HCT116 (cell line): ENCODE data around the gene SNAPC4. TPM values are rescaled to one million over a fixed set of nuclear protein-coding genes. Genes with fewer than 3 reads are reported as not detected.

Source experiments
- ATAC-seq: fragments of 200-7000 bp; cut with Tn5 transposase; 2 replicates; pipeline ENCODE4 v1.9.1; 2020; ENCODE audit warnings: mild to moderate bottlenecking, moderate library complexity
- Bru-seq: library from RNA; stranded (reverse); fragments of 400-500 nt; gene quantifications from one replicate; lab custom pipeline; 2021; lab: Mats Ljungman, UMichigan
- BruChase-seq, 2 experiments: library from RNA; stranded (reverse); fragments of 400-500 nt; gene quantifications; one replicate each; lab custom pipeline; 2021; lab: Mats Ljungman, UMichigan
- BruUV-seq: library from RNA; stranded (reverse); fragments of 400-500 nt; replicated peaks from 2 replicates; lab custom pipeline; 2021; lab: Mats Ljungman, UMichigan
- CTCF ChIA-PET: fragments of 300-600 bp; sonication (Branson Sonifier 250); formaldehyde crosslinking; loops from one replicate; lab custom pipeline; 2021; ENCODE audit warnings: antibody characterized with exemption; lab: Charles Lee
- POLR2A ChIA-PET: fragments of 300-600, 350-600 bp; sonication (Branson Sonifier 250); formaldehyde crosslinking; loops from one replicate; lab custom pipeline; 2021; ENCODE audit warnings: antibody characterized with exemption; lab: Charles Lee
- RAD21 ChIA-PET, 2 experiments: fragments of 300-600 bp; sonication (Branson Sonifier 250); formaldehyde crosslinking; loops; one replicate each; lab custom pipeline; 2023; ENCODE audit warnings: low total read pairs in 2 of 2; ENCODE audit not compliant: uncharacterized antibody in 2 of 2, unreplicated experiment in 2 of 2, low non-redundant PET in 1 of 2; lab: Charles Lee
- DNase-seq: peaks from one replicate; pipeline ENCODE4 v3.0.0-alpha.2; 2010; ENCODE audit warnings: low read depth, low spot score
- H2AFZ ChIP-seq: fragments of 200-600 bp; shearing (Covaris generic), sonication (generic); 2 replicates; pipeline ENCODE4 v1.6.1; 2017; ENCODE audit warnings: low read depth, mixed run types, mixed read lengths, antibody characterized with exemption, low read length; ENCODE audit not compliant: poor library complexity, severe bottlenecking
- H3K27ac ChIP-seq: 2 replicates; pipeline ENCODE4 v1.5.1; 2012; ENCODE audit warnings: low read depth, low read length
- H3K27me3 ChIP-seq: fragments of 200-600 bp; sonication (generic); 2 replicates; pipeline ENCODE4 v1.6.1; 2016; ENCODE audit warnings: mixed run types, low read length, mixed read lengths; ENCODE audit not compliant: insufficient read depth
- H3K36me3 ChIP-seq, 2 experiments: fragments of 200-500 bp in 1 of 2; fragments of 200-600 bp in 1 of 2; sonication (Bioruptor generic) in 1 of 2; sonication (generic) in 1 of 2; 2 replicates each; pipeline versions ENCODE4 v1.5.1 to v1.6.1; 2014 to 2016; ENCODE audit warnings: low read length in 2 of 2, inconsistent platforms in 1 of 2, mixed read lengths in 1 of 2, mixed run types in 1 of 2; ENCODE audit not compliant: insufficient read depth in 2 of 2, control insufficient read depth in 1 of 2
- H3K4me1 ChIP-seq, 2 experiments: fragments of 200-600 bp in 1 of 2; sonication (generic) in 1 of 2; 2 replicates each; pipeline versions ENCODE4 v1.5.1 to v1.6.1; 2012 to 2017; ENCODE audit warnings: low read length in 2 of 2, inconsistent platforms in 1 of 2, mild to moderate bottlenecking in 1 of 2, mixed read lengths in 1 of 2, mixed run types in 1 of 2, moderate library complexity in 1 of 2; ENCODE audit not compliant: insufficient read depth in 2 of 2, control insufficient read depth in 1 of 2
- H3K4me2 ChIP-seq: fragments of 200-600 bp; sonication (generic); 2 replicates; pipeline ENCODE4 v1.6.1; 2017; ENCODE audit warnings: mixed run types, low read length, mixed read lengths
- H3K4me3 ChIP-seq, 2 experiments: fragments of 200-600 bp in 1 of 2; sonication (generic) in 1 of 2; replicated peaks in 1 of 2; 2 replicates each; pipeline ENCODE4 v1.5.1; 2011 to 2016; ENCODE audit warnings: low read length in 2 of 2, control low read depth in 1 of 2, low read depth in 1 of 2, mild to moderate bottlenecking in 1 of 2, mixed read lengths in 1 of 2, mixed run types in 1 of 2
- H3K79me2 ChIP-seq: fragments of 200-600 bp; sonication (generic); 2 replicates; pipeline ENCODE4 v1.6.1; 2017; ENCODE audit warnings: mild to moderate bottlenecking, mixed run types, low read length, moderate library complexity, mixed read lengths; ENCODE audit not compliant: insufficient read depth
- H3K9ac ChIP-seq: fragments of 200-600 bp; sonication (generic); 2 replicates; pipeline ENCODE4 v1.6.1; 2016; ENCODE audit warnings: low read length, mixed read lengths
- H3K9me2 ChIP-seq: fragments of 200-600 bp; sonication (generic), shearing (Covaris generic); 2 replicates; pipeline ENCODE4 v1.6.1; 2017; ENCODE audit warnings: mixed run types, mild to moderate bottlenecking, moderate library complexity; ENCODE audit not compliant: insufficient read depth
- H3K9me3 ChIP-seq, 2 experiments: fragments of 200-500 bp in 1 of 2; fragments of 200-600 bp in 1 of 2; sonication (Bioruptor generic) in 1 of 2; sonication (generic) in 1 of 2; 2 replicates each; pipeline ENCODE4 v1.6.1; 2014 to 2017; ENCODE audit warnings: low read length in 2 of 2, mixed read lengths in 2 of 2, inconsistent platforms in 1 of 2, low read depth in 1 of 2, mild to moderate bottlenecking in 1 of 2, mixed run types in 1 of 2, moderate library complexity in 1 of 2; ENCODE audit not compliant: control insufficient read depth in 1 of 2, insufficient read depth in 1 of 2
- H4K20me1 ChIP-seq: fragments of 200-600 bp; sonication (generic), shearing (Covaris generic); 2 replicates; pipeline ENCODE4 v1.6.1; 2017; ENCODE audit warnings: mixed run types, mild to moderate bottlenecking, moderate library complexity; ENCODE audit not compliant: insufficient read depth
- ATF3 ChIP-seq: IDR thresholded peaks from 2 replicates; pipeline ENCODE4 v1.6.1; 2012
- CBX3 ChIP-seq: IDR thresholded peaks from 2 replicates; pipeline ENCODE4 v1.6.1; 2012; ENCODE audit warnings: low read depth
- CEBPB ChIP-seq: IDR thresholded peaks from 2 replicates; pipeline ENCODE4 v1.6.1; 2012; ENCODE audit warnings: low read depth
- CTCF ChIP-seq, 3 experiments: fragments of 200-600 bp in 1 of 3; sonication (generic) in 1 of 3; IDR thresholded peaks in 2 of 3; conservative IDR thresholded peaks in 1 of 3; 2 replicates each; pipeline ENCODE4 v1.5.1; 2012 to 2017; ENCODE audit warnings: low read depth in 2 of 3, low read length in 2 of 3, antibody characterized with exemption in 1 of 3, borderline replicate concordance in 1 of 3, control low read depth in 1 of 3, mild to moderate bottlenecking in 1 of 3, mixed read lengths in 1 of 3, mixed run types in 1 of 3, moderate library complexity in 1 of 3; ENCODE audit not compliant: insufficient read depth in 1 of 3
- EGR1 ChIP-seq: IDR thresholded peaks from 2 replicates; pipeline ENCODE4 v1.6.1; 2012; ENCODE audit warnings: low read depth
- ELF1 ChIP-seq: IDR thresholded peaks from 2 replicates; pipeline ENCODE4 v1.6.1; 2012; ENCODE audit warnings: low read depth, borderline replicate concordance
- EZH2phosphoT487 ChIP-seq: fragments of 200-600 bp; IDR thresholded peaks from 2 replicates; pipeline ENCODE4 v1.6.1; 2018; ENCODE audit warnings: antibody characterized with exemption, borderline replicate concordance
- FOSL1 ChIP-seq: IDR thresholded peaks from 2 replicates; pipeline ENCODE4 v1.6.1; 2012; ENCODE audit warnings: low read depth
- JUND ChIP-seq: IDR thresholded peaks from 2 replicates; pipeline ENCODE4 v1.6.1; 2012
- MAX ChIP-seq: IDR thresholded peaks from 2 replicates; pipeline ENCODE4 v1.6.1; 2012
- POLR2A ChIP-seq: IDR thresholded peaks from 2 replicates; pipeline ENCODE4 v1.7.0; 2011; ENCODE audit warnings: borderline replicate concordance; ENCODE audit not compliant: insufficient read depth, insufficient read length; ENCODE audit errors: extremely low read depth
- POLR2AphosphoS5 ChIP-seq: IDR thresholded peaks from 2 replicates; pipeline ENCODE4 v1.6.1; 2011; ENCODE audit warnings: mild to moderate bottlenecking, low read depth, low read length, moderate library complexity
- RAD21 ChIP-seq: IDR thresholded peaks from 2 replicates; pipeline ENCODE4 v1.6.1; 2012; ENCODE audit warnings: low read depth, mild to moderate bottlenecking
- SIN3A ChIP-seq: IDR thresholded peaks from 2 replicates; pipeline ENCODE4 v1.6.1; 2012; ENCODE audit warnings: low read depth
- SP1 ChIP-seq: IDR thresholded peaks from 2 replicates; pipeline ENCODE4 v1.6.1; 2012; ENCODE audit warnings: low read depth
- SRF ChIP-seq: IDR thresholded peaks from 2 replicates; pipeline ENCODE4 v1.6.1; 2012; ENCODE audit warnings: low read depth
- TCF7L2 ChIP-seq: IDR thresholded peaks from 2 replicates; pipeline ENCODE4 v1.7.0; 2011; ENCODE audit warnings: borderline replicate concordance, inconsistent platforms; ENCODE audit not compliant: insufficient read depth, insufficient read length; ENCODE audit errors: extremely low read depth
- YY1 ChIP-seq: IDR thresholded peaks from 2 replicates; pipeline ENCODE4 v1.6.1; 2011; ENCODE audit warnings: low read length, low read depth, moderate library complexity, mild to moderate bottlenecking; ENCODE audit not compliant: insufficient replicate concordance; ENCODE audit errors: extremely low read depth
- ZNF274 ChIP-seq: fragments of 200-500 bp; sonication (Bioruptor generic); IDR thresholded peaks from 2 replicates; pipeline ENCODE4 v1.6.1; 2014; ENCODE audit warnings: mild to moderate bottlenecking, low read depth, low read length, inconsistent platforms
- intact Hi-C: fragments of 100-400 bp; cut with micrococcal nuclease; formaldehyde crosslinking; loops from 2 replicates; pipeline ENCODE4 v1.10.0; 2022
- long read RNA-seq: library from polyadenylated mRNA; unstranded; transcript quantifications from one replicate; pipeline ENCODE4 v2.0.0, GENCODE V29; 2021; ENCODE audit not compliant: unreplicated experiment
- polyA plus RNA-seq: library from polyadenylated mRNA; unstranded; fragments of >200 nt; gene quantifications from 2 replicates; pipeline ENCODE4 v1.2.1, GENCODE V29; 2012; ENCODE audit warnings: missing spikeins
- total RNA-seq: library from RNA; stranded (reverse); gene quantifications from one replicate; pipeline ENCODE4 v1.2.1, GENCODE V29; 2021; ENCODE audit not compliant: unreplicated experiment
- TF ChIP-seq, protein P1 (sequence below): IDR thresholded peaks from 2 replicates; pipeline ENCODE4 v1.6.1; 2012; ENCODE audit warnings: low read depth

SNAPC4 gene
- total RNA-seq (20.4 TPM), Bru-seq, nascent RNA (percentile 68 among the genes with signal in this experiment), BruChase-seq, experiment 1, labeled RNA remaining after a 6-hour chase (percentile 85 among the genes with signal in this experiment), BruChase-seq, experiment 2, labeled RNA remaining after a 2-hour chase (percentile 84 among the genes with signal in this experiment)
- polyA plus RNA-seq = 9.5 and 10.5 TPM in 2 replicates
- long read RNA-seq, full-length matches to known transcripts = 1 of 50 reads
- long read RNA-seq, partial matches to known transcripts = 42 of 50 reads
- long read RNA-seq, other reads (novel, unspliced or antisense) = 7 of 50 reads

GRCh38 chr9:136400038-136400834 is at the start of gene SNAPC4:
Gene SNAPC4 (minus strand): TSS chr9:136400170. CDS start chr9:136398428, 1,742 bp downstream.
- no peaks in the 10 kb centered on the region for H3K27me3 ChIP-seq
- peak within 1 kb of the TSS; percentile 89 for H3K4me2 ChIP-seq
- H3K4me3 ChIP-seq = peak within 1 kb of the TSS; percentile 82 to 93
- RAD21 ChIA-PET = no interaction called here
- peak within 1 kb of the TSS; percentile 84 for H3K9ac ChIP-seq
- BruUV-seq = no TSS peak
- peaks cover 7 to 16% of the 10 kb centered on the region in 2 experiments for H3K4me1 ChIP-seq
- intact Hi-C loops = loop anchor here (1.0 to 2.0 kb wide), 3 partner anchors 54 to 88 kb away; no protein-coding TSS in a partner anchor
- ATAC-seq (peak; percentile 92), DNase-seq (peak; percentile 62)
- POLR2A ChIA-PET = no interaction called here
- no peaks in the 10 kb centered on the region for H3K9me3 ChIP-seq
- H3K79me2 ChIP-seq = peaks cover 41% of the 10 kb centered on the region
- CTCF ChIA-PET = interaction anchor here (0.6 to 1.4 kb wide), 6 partner anchors 10 to 88 kb away, joined by 3 to 8 read pairs (median 4); partner anchors contain the start of gene DNLZ
- no peaks in the 10 kb centered on the region for H3K9me2 ChIP-seq
- H3K27ac ChIP-seq = peak within 1 kb of the TSS; percentile 92
- H4K20me1 ChIP-seq = no peaks in the 10 kb centered on the region
- H2AFZ ChIP-seq = no peak within 1 kb of the TSS
- H3K36me3 ChIP-seq = peaks cover 39 to 47% of the 10 kb centered on the region in 2 experiments; a peak in 3 of 4 replicates
- peak; percentile 85 for TF ChIP-seq POLR2A
- TF ChIP-seq RAD21 = peak; percentile 85
- peak; percentile 82 for TF ChIP-seq SIN3A
- no peak for TF ChIP-seq EZH2phosphoT487
- TF ChIP-seq ELF1 = no peak
- no peak for TF ChIP-seq ATF3
- TF ChIP-seq CTCF (IDR thresholded peaks at IDR 0.05 in 2 of 3, conservative IDR thresholded peaks at IDR 0.05 in 1 of 3; ENCODE audit: borderline replicate concordance in 1 of 3, insufficient read depth in 1 of 3, low read depth in 2 of 3, low read length in 2 of 3) = peak; percentile 68 to 84 (median 82); a peak in 5 of 6 replicates
- no peak for TF ChIP-seq EGR1
- no peak for TF ChIP-seq SRF
- no peak for TF ChIP-seq CEBPB
- TF ChIP-seq TCF7L2 = peak; percentile 98
- TF ChIP-seq POLR2AphosphoS5 = peak; percentile 92
- no peak for TF ChIP-seq ZNF274
- TF ChIP-seq JUND = no peak
- no peak for TF ChIP-seq CBX3
- TF ChIP-seq FOSL1 = no peak
- TF ChIP-seq MAX = peak; percentile 58; the same call in 1 of the 2 replicates
- peak; percentile 44 for TF ChIP-seq YY1
- no peak for TF ChIP-seq SP1
- TF ChIP-seq, protein P1, sequence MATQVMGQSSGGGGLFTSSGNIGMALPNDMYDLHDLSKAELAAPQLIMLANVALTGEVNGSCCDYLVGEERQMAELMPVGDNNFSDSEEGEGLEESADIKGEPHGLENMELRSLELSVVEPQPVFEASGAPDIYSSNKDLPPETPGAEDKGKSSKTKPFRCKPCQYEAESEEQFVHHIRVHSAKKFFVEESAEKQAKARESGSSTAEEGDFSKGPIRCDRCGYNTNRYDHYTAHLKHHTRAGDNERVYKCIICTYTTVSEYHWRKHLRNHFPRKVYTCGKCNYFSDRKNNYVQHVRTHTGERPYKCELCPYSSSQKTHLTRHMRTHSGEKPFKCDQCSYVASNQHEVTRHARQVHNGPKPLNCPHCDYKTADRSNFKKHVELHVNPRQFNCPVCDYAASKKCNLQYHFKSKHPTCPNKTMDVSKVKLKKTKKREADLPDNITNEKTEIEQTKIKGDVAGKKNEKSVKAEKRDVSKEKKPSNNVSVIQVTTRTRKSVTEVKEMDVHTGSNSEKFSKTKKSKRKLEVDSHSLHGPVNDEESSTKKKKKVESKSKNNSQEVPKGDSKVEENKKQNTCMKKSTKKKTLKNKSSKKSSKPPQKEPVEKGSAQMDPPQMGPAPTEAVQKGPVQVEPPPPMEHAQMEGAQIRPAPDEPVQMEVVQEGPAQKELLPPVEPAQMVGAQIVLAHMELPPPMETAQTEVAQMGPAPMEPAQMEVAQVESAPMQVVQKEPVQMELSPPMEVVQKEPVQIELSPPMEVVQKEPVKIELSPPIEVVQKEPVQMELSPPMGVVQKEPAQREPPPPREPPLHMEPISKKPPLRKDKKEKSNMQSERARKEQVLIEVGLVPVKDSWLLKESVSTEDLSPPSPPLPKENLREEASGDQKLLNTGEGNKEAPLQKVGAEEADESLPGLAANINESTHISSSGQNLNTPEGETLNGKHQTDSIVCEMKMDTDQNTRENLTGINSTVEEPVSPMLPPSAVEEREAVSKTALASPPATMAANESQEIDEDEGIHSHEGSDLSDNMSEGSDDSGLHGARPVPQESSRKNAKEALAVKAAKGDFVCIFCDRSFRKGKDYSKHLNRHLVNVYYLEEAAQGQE = no peak
